Measurements from ENCODE around the gene EXOC2.

EXOC2 gene

DNA sequence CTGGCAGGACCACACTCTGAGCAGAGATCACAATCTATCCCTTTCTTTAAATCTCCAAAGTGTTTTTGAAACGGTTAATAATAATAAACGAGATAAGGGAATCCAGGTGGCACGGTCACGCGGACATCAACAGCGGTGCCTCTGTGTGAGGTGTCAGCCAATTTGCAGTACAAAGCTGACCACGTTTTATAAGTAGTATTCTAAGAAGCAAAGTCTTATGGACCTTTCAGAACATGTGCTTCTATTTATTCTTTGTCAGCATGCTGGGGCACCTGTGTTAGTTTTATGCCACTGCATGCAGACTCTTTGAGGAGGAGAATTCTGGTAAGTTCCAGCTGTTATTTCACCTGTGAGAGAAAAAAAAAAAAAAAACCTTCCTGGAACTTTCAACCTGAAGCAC is 39.0 kb upstream of the EXOC2 start:
- Histone ChIP-seq H3K4me1 (no peaks in the 10 kb centered on the region), H3K9me3 (ENCODE audit: control insufficient read depth, low read length) (no peaks in the 10 kb centered on the region), H2AFZ (no peak overlapping the region), H3K4me2 (ENCODE audit: low read length) (no peak overlapping the region), H3K4me3 (ENCODE audit: low read depth, low read length) (no peak overlapping the region), H3K36me3 (ENCODE audit: control insufficient read depth, insufficient read depth, low read length) (no peaks in the 10 kb centered on the region), H3K9ac (no peak overlapping the region), H3K27ac (no peak overlapping the region), H3K79me2 (no peaks in the 10 kb centered on the region), H3K27me3 (ENCODE audit: control insufficient read depth, insufficient read depth, low read length) (peaks cover 5% of the 10 kb centered on the region)
- TF ChIP-seq, protein P1, sequence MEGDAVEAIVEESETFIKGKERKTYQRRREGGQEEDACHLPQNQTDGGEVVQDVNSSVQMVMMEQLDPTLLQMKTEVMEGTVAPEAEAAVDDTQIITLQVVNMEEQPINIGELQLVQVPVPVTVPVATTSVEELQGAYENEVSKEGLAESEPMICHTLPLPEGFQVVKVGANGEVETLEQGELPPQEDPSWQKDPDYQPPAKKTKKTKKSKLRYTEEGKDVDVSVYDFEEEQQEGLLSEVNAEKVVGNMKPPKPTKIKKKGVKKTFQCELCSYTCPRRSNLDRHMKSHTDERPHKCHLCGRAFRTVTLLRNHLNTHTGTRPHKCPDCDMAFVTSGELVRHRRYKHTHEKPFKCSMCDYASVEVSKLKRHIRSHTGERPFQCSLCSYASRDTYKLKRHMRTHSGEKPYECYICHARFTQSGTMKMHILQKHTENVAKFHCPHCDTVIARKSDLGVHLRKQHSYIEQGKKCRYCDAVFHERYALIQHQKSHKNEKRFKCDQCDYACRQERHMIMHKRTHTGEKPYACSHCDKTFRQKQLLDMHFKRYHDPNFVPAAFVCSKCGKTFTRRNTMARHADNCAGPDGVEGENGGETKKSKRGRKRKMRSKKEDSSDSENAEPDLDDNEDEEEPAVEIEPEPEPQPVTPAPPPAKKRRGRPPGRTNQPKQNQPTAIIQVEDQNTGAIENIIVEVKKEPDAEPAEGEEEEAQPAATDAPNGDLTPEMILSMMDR (IDR thresholded peaks at IDR 0.05): no peak

DNA sequence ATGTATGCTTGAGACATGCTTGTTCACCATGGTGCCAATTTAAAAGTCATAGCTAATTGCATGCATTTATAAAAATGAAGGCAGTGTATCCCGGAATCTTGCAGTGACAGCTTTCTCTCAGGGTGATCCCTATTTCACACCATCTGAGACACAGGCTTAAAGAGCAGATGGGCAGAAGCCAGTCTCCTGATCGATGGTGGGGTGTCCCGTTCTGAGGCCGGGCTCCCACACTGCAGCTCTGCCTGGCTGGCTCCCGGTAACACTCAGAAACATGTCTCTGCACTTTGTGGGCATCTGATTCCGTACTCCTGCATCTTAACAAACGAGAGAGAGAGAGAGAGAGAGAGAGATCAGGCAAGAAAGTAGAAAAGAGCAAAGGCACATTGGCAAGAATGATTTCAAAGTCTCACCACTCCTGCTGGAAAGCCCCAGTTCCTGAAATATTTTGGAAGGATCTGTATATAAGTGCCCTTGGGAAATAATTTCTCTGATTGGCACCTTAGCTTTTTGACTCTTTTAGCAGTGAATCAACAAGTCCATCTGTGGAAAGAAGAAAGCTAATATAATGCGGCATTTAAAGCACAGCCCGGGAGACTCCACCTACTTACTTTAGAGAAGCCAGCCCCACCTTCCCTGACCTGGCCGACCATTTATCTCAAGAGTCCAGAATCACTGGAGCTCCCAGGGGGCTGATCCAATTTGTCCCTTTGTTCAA is 36.8 kb upstream of the EXOC2 start:
- Histone ChIP-seq H3K4me1 (no peaks in the 10 kb centered on the region), H2AFZ (no peak overlapping the region), H3K4me3 (ENCODE audit: low read depth, low read length) (no peak overlapping the region), H3K36me3 (ENCODE audit: control insufficient read depth, insufficient read depth, low read length) (no peaks in the 10 kb centered on the region), H3K79me2 (no peaks in the 10 kb centered on the region), H3K27me3 (ENCODE audit: control insufficient read depth, insufficient read depth, low read length) (peaks cover 4% of the 10 kb centered on the region), H3K9ac (no peak overlapping the region), H3K4me2 (ENCODE audit: low read length) (no peak overlapping the region), H3K27ac (no peak overlapping the region), H3K9me3 (ENCODE audit: control insufficient read depth, low read length) (no peaks in the 10 kb centered on the region)
- TF ChIP-seq, protein P1 (IDR thresholded peaks at IDR 0.05): no peak

DNA sequence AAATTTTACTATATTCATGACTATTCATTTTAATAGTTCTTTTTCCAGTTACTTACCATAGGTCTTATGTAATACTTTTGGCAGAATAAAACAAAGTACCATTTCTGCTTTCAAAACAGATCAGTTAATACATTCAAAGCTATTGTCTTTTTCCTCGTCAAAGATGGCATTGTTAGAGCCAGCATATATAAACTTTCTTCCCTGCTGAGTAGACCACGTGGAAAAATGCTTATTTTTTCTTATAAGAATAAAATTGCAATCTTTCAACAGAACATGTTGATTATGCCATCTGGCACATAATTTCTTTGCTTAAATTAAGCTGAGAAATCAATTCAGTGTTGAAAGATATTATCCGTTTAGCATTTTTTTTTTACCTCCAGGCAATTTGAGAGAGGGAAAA is 34.9 kb upstream of the EXOC2 start:
- no peaks in the 10 kb centered on the region for H3K27me3 ChIP-seq (ENCODE audit: control insufficient read depth, insufficient read depth, low read length)
- H3K4me1 ChIP-seq: no peaks in the 10 kb centered on the region
- TF ChIP-seq, protein P1 (IDR thresholded peaks at IDR 0.05): no peak
- no peak overlapping the region for H2AFZ ChIP-seq
- H3K9me3 ChIP-seq (ENCODE audit: control insufficient read depth, low read length): no peaks in the 10 kb centered on the region
- no peaks in the 10 kb centered on the region for H3K36me3 ChIP-seq (ENCODE audit: control insufficient read depth, insufficient read depth, low read length)
- no peak overlapping the region for H3K9ac ChIP-seq
- no peak overlapping the region for H3K4me3 ChIP-seq (ENCODE audit: low read depth, low read length)
- no peak overlapping the region for H3K4me2 ChIP-seq (ENCODE audit: low read length)
- H3K27ac ChIP-seq: no peak overlapping the region
- no peaks in the 10 kb centered on the region for H3K79me2 ChIP-seq

DNA sequence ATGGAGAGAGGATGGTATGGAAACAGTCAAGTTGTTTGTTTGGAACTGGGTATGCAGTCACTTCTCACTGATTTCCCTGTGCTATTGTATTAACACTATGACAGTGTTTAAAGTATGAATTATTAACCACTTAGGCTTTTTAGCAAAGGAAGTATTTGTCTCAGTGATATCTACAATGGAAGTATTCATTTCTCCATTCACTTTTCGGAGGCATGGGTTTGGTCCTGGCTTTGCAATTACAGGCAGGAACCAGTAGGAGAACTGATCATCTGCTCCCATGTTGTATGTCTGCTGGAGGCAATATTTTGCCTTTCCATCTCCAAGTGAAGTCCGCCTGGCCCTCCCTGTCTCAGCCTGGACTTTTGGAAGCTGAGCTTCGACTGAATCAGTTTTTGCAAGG is 30.6 kb upstream of the EXOC2 start:
- no peak overlapping the region for H2AFZ ChIP-seq
- no peaks in the 10 kb centered on the region for H3K36me3 ChIP-seq (ENCODE audit: control insufficient read depth, insufficient read depth, low read length)
- H3K4me3 ChIP-seq (ENCODE audit: low read depth, low read length): no peak overlapping the region
- H3K9ac ChIP-seq: no peak overlapping the region
- no peaks in the 10 kb centered on the region for H3K79me2 ChIP-seq
- no peak overlapping the region for H3K4me2 ChIP-seq (ENCODE audit: low read length)
- TF ChIP-seq, protein P1 (IDR thresholded peaks at IDR 0.05): no peak
- no peak overlapping the region for H3K27ac ChIP-seq
- no peaks in the 10 kb centered on the region for H3K9me3 ChIP-seq (ENCODE audit: control insufficient read depth, low read length)
- no peaks in the 10 kb centered on the region for H3K27me3 ChIP-seq (ENCODE audit: control insufficient read depth, insufficient read depth, low read length)
- no peaks in the 10 kb centered on the region for H3K4me1 ChIP-seq

DNA sequence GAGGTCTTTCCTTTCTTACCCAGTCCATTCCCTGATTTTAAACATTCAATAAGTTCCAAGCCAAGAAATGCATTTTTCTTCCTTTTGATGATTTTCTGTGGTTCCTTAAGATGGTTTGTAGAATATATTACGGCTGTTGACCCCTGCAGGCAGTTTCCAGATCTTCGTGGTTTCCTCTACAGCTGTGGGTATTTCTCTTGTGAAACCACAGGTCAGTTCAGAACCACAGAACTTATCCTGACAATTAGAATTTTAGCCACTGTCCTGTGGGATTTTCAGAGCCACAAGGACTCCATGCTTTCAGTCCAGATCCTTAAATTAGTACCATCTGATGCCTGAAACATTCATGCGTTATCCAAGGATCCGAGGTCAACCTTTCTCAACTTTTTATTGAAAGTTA is 29.7 kb upstream of the EXOC2 start:
- H2AFZ ChIP-seq: no peak overlapping the region
- H3K4me2 ChIP-seq (ENCODE audit: low read length): no peak overlapping the region
- H3K79me2 ChIP-seq: no peaks in the 10 kb centered on the region
- no peak overlapping the region for H3K9ac ChIP-seq
- no peaks in the 10 kb centered on the region for H3K9me3 ChIP-seq (ENCODE audit: control insufficient read depth, low read length)
- H3K27ac ChIP-seq: no peak overlapping the region
- H3K4me3 ChIP-seq (ENCODE audit: low read depth, low read length): no peak overlapping the region
- no peaks in the 10 kb centered on the region for H3K27me3 ChIP-seq (ENCODE audit: control insufficient read depth, insufficient read depth, low read length)
- TF ChIP-seq, protein P1 (IDR thresholded peaks at IDR 0.05): no peak
- no peaks in the 10 kb centered on the region for H3K36me3 ChIP-seq (ENCODE audit: control insufficient read depth, insufficient read depth, low read length)
- H3K4me1 ChIP-seq: no peaks in the 10 kb centered on the region

All from parathyroid adenoma (tissue), 2 donors.